ENCODE data around the gene FAM114A2. TPM values are rescaled to one million over a fixed set of nuclear protein-coding genes. Genes with fewer than 3 reads are reported as not detected.
A peak's percentile ranks its signal among the peaks of the same experiment; 100 is the strongest.

The FAM114A2 gene
- total RNA-seq, 1 donor from 2014 or later, result 23.6 TPM

DNA sequence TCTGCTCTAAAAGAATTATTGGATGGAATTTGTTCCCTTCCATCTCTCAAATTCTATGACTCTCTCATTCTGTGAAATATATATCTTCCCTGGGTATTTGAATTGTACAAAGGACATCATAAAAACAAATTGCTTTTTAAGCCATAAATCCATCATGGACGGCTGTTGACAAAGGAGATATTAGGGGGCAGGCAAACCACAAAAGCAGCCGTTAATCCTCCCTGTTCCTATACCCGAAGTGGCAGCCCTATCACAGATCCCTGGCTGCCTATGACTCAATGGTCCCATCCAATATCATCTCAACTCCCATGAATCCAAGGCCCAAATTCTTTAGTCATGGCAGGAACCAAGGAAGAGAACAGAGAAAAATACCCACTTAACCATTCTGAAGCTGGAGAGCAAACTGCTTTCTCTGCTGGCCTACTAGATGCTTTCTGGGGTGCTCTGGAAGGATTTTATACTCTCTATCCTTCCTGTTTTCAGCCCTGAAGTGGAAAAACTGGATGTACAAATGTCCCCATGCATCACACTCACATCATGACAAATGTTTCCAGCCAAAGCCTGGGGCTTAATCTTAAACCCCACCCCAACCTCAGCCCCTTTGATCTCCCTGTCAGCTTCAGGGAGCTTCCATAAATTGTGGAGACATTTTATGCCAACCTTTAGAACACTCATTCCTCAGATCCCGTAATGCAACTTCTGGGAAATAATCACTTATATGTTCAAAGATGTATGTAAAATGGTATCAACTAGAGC, 59.5 kb downstream of the FAM114A2 start:
- no peak for DNase-seq (ENCODE audit: low spot score, unreplicated experiment)
- Mint-ChIP-seq H3K4me3 (ENCODE audit: low read depth) (no peak overlapping the region), H3K27me3 (peaks cover 17% of the 10 kb centered on the region), H3K27ac (no peak overlapping the region), H3K4me1 (ENCODE audit: low read depth) (no peaks in the 10 kb centered on the region), H3K9me3 (ENCODE audit: low read depth) (no peaks in the 10 kb centered on the region), H3K36me3 (ENCODE audit: insufficient read depth) (no peaks in the 10 kb centered on the region)
- TF ChIP-seq, protein P1, sequence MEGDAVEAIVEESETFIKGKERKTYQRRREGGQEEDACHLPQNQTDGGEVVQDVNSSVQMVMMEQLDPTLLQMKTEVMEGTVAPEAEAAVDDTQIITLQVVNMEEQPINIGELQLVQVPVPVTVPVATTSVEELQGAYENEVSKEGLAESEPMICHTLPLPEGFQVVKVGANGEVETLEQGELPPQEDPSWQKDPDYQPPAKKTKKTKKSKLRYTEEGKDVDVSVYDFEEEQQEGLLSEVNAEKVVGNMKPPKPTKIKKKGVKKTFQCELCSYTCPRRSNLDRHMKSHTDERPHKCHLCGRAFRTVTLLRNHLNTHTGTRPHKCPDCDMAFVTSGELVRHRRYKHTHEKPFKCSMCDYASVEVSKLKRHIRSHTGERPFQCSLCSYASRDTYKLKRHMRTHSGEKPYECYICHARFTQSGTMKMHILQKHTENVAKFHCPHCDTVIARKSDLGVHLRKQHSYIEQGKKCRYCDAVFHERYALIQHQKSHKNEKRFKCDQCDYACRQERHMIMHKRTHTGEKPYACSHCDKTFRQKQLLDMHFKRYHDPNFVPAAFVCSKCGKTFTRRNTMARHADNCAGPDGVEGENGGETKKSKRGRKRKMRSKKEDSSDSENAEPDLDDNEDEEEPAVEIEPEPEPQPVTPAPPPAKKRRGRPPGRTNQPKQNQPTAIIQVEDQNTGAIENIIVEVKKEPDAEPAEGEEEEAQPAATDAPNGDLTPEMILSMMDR (IDR thresholded peaks at IDR 0.05; ENCODE audit: unreplicated experiment), result no peak

DNA sequence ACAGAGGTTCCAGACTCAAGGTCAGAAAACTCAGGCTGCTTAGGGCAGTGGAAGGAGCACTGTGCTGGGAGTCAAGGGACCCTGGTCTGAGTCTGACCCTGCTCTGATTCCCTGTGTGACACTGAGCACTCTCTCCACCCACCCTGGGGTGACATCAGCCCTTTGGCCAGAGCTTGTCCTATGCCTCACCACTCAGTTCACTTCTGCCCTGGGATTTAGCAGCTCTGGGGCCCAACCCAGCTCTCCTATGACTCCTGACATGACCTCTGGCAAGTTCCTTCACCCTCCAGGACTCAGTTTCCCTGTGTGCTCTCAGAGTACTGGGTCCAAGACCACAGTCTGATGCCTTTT, 63.9 kb downstream of the FAM114A2 start:
- H3K9me3 Mint-ChIP-seq (ENCODE audit: low read depth), result no peaks in the 10 kb centered on the region
- no peak overlapping the region for H3K27ac Mint-ChIP-seq
- TF ChIP-seq, protein P1 (IDR thresholded peaks at IDR 0.05; ENCODE audit: unreplicated experiment), result no peak
- H3K4me3 Mint-ChIP-seq (ENCODE audit: low read depth), result no peak overlapping the region
- H3K27me3 Mint-ChIP-seq, result peaks cover 26% of the 10 kb centered on the region
- DNase-seq (ENCODE audit: low spot score, unreplicated experiment), result no peak
- no peaks in the 10 kb centered on the region for H3K36me3 Mint-ChIP-seq (ENCODE audit: insufficient read depth)
- H3K4me1 Mint-ChIP-seq (ENCODE audit: low read depth), result no peaks in the 10 kb centered on the region

DNA sequence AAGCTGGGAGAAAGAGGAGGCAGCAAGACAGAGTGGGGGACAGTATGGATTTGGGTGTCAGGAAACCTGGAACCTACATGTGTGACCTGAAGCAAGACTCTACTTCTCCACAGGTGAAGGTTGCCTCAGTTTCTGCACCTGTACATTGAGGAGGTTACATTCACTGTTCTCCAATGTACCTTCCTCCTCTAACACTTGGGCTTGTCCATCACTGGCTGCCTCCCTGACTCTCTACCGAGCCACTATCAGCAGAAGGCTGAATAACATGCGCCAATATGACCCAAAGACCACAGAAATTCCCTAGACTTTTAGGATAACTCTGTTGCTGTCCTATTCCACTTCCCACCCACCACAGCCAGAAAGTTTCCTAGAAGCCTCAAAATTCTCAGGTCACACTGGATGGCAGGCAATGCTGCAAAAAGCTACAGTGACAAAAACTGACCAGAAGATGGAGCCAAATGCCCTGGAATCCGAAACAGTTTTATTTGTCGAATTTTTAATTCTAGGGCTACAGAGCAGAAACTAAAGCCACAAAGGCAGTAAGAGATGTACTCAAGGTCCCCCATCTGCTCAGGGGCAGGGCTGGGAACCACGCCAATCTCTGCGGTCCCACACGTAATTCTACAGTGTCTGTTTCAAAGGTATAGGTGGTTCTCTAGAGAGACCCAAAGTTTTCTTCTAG, 64.4 kb downstream of the FAM114A2 start:
- TF ChIP-seq, protein P1 (IDR thresholded peaks at IDR 0.05; ENCODE audit: unreplicated experiment), result peak; percentile 77
- H3K4me3 Mint-ChIP-seq (ENCODE audit: low read depth), result no peak overlapping the region
- no peak for DNase-seq (ENCODE audit: low spot score, unreplicated experiment)
- H3K36me3 Mint-ChIP-seq (ENCODE audit: insufficient read depth), result no peaks in the 10 kb centered on the region
- peaks cover 26% of the 10 kb centered on the region for H3K27me3 Mint-ChIP-seq
- no peak overlapping the region for H3K27ac Mint-ChIP-seq
- H3K4me1 Mint-ChIP-seq (ENCODE audit: low read depth), result no peaks in the 10 kb centered on the region
- H3K9me3 Mint-ChIP-seq (ENCODE audit: low read depth), result no peaks in the 10 kb centered on the region

DNA sequence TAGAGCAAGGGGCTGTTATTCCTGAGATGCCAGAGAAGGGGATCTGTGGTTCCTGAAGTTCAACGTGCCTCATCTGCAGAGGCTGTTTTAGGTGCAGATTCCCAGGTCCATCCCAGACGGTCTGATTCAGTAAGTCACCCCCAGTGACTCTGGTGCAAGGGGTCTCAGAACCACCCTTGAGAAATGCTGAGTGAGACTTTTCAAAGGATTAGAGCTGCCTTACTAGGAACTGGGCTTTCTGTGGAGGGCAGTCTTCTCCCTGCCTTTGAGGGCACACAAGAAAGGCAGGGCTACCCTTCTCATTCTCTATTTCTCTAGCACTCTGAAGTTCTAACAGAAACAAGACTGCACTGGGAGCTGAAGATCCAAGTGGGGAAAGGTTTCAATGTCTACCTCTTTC, 66.5 kb downstream of the FAM114A2 start:
- Mint-ChIP-seq H3K27me3 (peaks cover 26% of the 10 kb centered on the region), H3K36me3 (ENCODE audit: insufficient read depth) (no peaks in the 10 kb centered on the region), H3K27ac (no peak overlapping the region), H3K4me3 (ENCODE audit: low read depth) (no peak overlapping the region), H3K9me3 (ENCODE audit: low read depth) (no peaks in the 10 kb centered on the region), H3K4me1 (ENCODE audit: low read depth) (no peaks in the 10 kb centered on the region)
- TF ChIP-seq, protein P1 (IDR thresholded peaks at IDR 0.05; ENCODE audit: unreplicated experiment), result no peak
- no peak for DNase-seq (ENCODE audit: low spot score, unreplicated experiment)

DNA sequence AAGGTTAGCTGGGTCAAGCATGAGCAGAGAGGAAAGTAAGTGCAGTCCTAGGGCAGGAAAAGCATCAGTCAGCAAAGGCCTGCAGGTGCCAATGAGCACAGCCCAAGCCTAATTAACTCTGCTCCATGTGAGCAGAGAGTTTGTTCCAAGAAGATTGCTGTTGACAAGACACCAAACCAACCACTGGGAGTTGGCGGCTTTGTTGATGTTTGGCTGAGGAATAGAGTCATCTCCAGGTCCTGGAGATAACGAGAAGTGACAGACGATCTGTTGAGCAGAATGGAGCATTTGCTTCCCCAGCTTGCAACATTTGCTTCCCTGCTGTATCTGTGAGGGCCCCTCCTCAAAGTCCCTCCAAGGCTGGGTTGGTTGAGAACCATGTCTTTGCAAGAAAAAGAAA, 68.2 kb downstream of the FAM114A2 start:
- Mint-ChIP-seq H3K4me3 (ENCODE audit: low read depth) (no peak overlapping the region), H3K36me3 (ENCODE audit: insufficient read depth) (no peaks in the 10 kb centered on the region), H3K27me3 (peaks cover 20% of the 10 kb centered on the region), H3K9me3 (ENCODE audit: low read depth) (no peaks in the 10 kb centered on the region), H3K27ac (no peak overlapping the region), H3K4me1 (ENCODE audit: low read depth) (no peaks in the 10 kb centered on the region)
- TF ChIP-seq, protein P1 (IDR thresholded peaks at IDR 0.05; ENCODE audit: unreplicated experiment), result no peak
- DNase-seq (ENCODE audit: low spot score, unreplicated experiment), result no peak
